ENCODE measurements around the gene MBD3L2B. TPM values are rescaled to one million over a fixed set of nuclear protein-coding genes. Genes with fewer than 3 reads are reported as not detected.
"Not testable (repeated sequence)": the region's sequence is repeated elsewhere in the genome, so short reads cannot be mapped to it uniquely, and the experiment has no call there.

MBD3L2B gene
- total RNA-seq, 2 donors from 2014 or later, result not detected

- H3K27me3 ChIP-seq; intact Hi-C loops (cut with DNase I); H3K4me3 ChIP-seq; H3K4me1 ChIP-seq; H3K36me3 ChIP-seq (replicated peaks in 1 of 2; ENCODE audit: insufficient read depth in 1 of 2, low read depth in 2 of 2); ATAC-seq; DNase-seq; H3K27ac ChIP-seq; H3K9me3 ChIP-seq: not testable (repeated sequence)
- 91 to 93% methylated on average over 7 of the region's 7 CpGs for WGBS, 2 donors
Observed at GRCh38 chr19:7052896-7053295, 31.7 kb upstream of the MBD3L2B start.

GRCh38 chr19:7051421-7051820 is 30.2 kb upstream of the MBD3L2B start:
- intact Hi-C loops (cut with DNase I); H3K27ac ChIP-seq; ATAC-seq; H3K36me3 ChIP-seq (replicated peaks in 1 of 2; ENCODE audit: insufficient read depth in 1 of 2, low read depth in 2 of 2); H3K4me3 ChIP-seq; DNase-seq; H3K27me3 ChIP-seq; H3K9me3 ChIP-seq; H3K4me1 ChIP-seq: not testable (repeated sequence)
- WGBS, 2 donors, result 75% methylated on average over 3 of the region's 5 CpGs; no CpG with 5 or more reads in 1 of the 2 donors

GRCh38 chr19:7049021-7049420 is 27.8 kb upstream of the MBD3L2B start, which contains the start of gene MBD3L2:
TSS of gene MBD3L2 (plus strand) at chr19:7049321. CDS start at chr19:7049374, 53 bp downstream.
- H3K4me1 ChIP-seq; H3K9me3 ChIP-seq; DNase-seq; ATAC-seq; H3K27me3 ChIP-seq; H3K27ac ChIP-seq; H3K4me3 ChIP-seq; H3K36me3 ChIP-seq (replicated peaks in 1 of 2; ENCODE audit: insufficient read depth in 1 of 2, low read depth in 2 of 2); intact Hi-C loops (cut with DNase I): not testable (repeated sequence)
- WGBS, 2 donors, result no CpG with 5 or more reads among the region's 7 CpGs

GRCh38 chr19:7041563-7041962 is 20.3 kb upstream of the MBD3L2B start:
- WGBS, 2 donors, result no CpG with 5 or more reads among the region's 2 CpGs
- ATAC-seq; DNase-seq; H3K27ac ChIP-seq; H3K36me3 ChIP-seq (replicated peaks in 1 of 2; ENCODE audit: insufficient read depth in 1 of 2, low read depth in 2 of 2); H3K27me3 ChIP-seq; H3K9me3 ChIP-seq; H3K4me3 ChIP-seq; H3K4me1 ChIP-seq; intact Hi-C loops (cut with DNase I): not testable (repeated sequence)

GRCh38 chr19:7040079-7040478 is 18.8 kb upstream of the MBD3L2B start, which contains the start of gene MBD3L4:
TSS of gene MBD3L4 (minus strand) at chr19:7040179. CDS start at chr19:7040144, 35 bp downstream.
- H3K4me3 ChIP-seq; ATAC-seq; DNase-seq; H3K27ac ChIP-seq; intact Hi-C loops (cut with DNase I); H3K36me3 ChIP-seq (replicated peaks in 1 of 2; ENCODE audit: insufficient read depth in 1 of 2, low read depth in 2 of 2); H3K9me3 ChIP-seq; H3K4me1 ChIP-seq; H3K27me3 ChIP-seq: not testable (repeated sequence)
- WGBS, 2 donors, result 40% methylated on average over 1 of the region's 9 CpGs; no CpG with 5 or more reads in 1 of the 2 donors

- H3K36me3 ChIP-seq (replicated peaks in 1 of 2; ENCODE audit: insufficient read depth in 1 of 2, low read depth in 2 of 2); DNase-seq; H3K27me3 ChIP-seq; H3K4me3 ChIP-seq; ATAC-seq; H3K9me3 ChIP-seq; intact Hi-C loops (cut with DNase I); H3K4me1 ChIP-seq; H3K27ac ChIP-seq: not testable (repeated sequence)
- 49% methylated on average over 2 of the region's 9 CpGs; no CpG with 5 or more reads in 1 of the 2 donors for WGBS, 2 donors
Observed at GRCh38 chr19:7030278-7030677, 9.0 kb upstream of the MBD3L2B start, which contains the start of gene MBD3L5. TSS of gene MBD3L5 (plus strand) at chr19:7030578. CDS start at chr19:7030612, 34 bp downstream.

- WGBS, 2 donors, result no CpG with 5 or more reads among the region's 1 CpG
- intact Hi-C loops (cut with DNase I); H3K27ac ChIP-seq; DNase-seq; H3K27me3 ChIP-seq; H3K4me3 ChIP-seq; H3K9me3 ChIP-seq; H3K36me3 ChIP-seq (replicated peaks in 1 of 2; ENCODE audit: insufficient read depth in 1 of 2, low read depth in 2 of 2); ATAC-seq; H3K4me1 ChIP-seq: not testable (repeated sequence)
Observed at GRCh38 chr19:7028790-7029189, 7.6 kb upstream of the MBD3L2B start.

- no peak overlapping the region for H3K4me3 ChIP-seq
- no peaks in the 10 kb centered on the region for H3K9me3 ChIP-seq
- DNase-seq, result no peak
- intact Hi-C loops (cut with DNase I), result no loop called here
- TF ChIP-seq CTCF (IDR thresholded peaks at IDR 0.05) (no peak), POLR2A (IDR thresholded peaks at IDR 0.05) (no peak)
- H3K4me1 ChIP-seq, result no peaks in the 10 kb centered on the region
- H3K27ac ChIP-seq, result no peak overlapping the region
- H3K27me3 ChIP-seq, result no peaks in the 10 kb centered on the region
- WGBS, 2 donors, result 65 to 68% methylated on average over 6 of the region's 6 CpGs
- no peaks in the 10 kb centered on the region for H3K36me3 ChIP-seq (replicated peaks in 1 of 2; ENCODE audit: insufficient read depth in 1 of 2, low read depth in 2 of 2)
- ATAC-seq, result no peak
Observed at GRCh38 chr19:7018828-7019227, 2.4 kb downstream of the MBD3L2B start.

Measured in body of pancreas (tissue), 4 donors.